AG08396 (cell line): ENCODE data around the gene LPCAT1.
"Not testable (repeated sequence)": the region's sequence is repeated elsewhere in the genome, so short reads cannot be mapped to it uniquely, and the experiment has no call there.

Experiments used
- DNase-seq: peaks from one replicate; pipeline ENCODE4 v3.0.0; 2012; ENCODE audit warnings: low spot score, mixed read lengths

The LPCAT1 gene

DNA sequence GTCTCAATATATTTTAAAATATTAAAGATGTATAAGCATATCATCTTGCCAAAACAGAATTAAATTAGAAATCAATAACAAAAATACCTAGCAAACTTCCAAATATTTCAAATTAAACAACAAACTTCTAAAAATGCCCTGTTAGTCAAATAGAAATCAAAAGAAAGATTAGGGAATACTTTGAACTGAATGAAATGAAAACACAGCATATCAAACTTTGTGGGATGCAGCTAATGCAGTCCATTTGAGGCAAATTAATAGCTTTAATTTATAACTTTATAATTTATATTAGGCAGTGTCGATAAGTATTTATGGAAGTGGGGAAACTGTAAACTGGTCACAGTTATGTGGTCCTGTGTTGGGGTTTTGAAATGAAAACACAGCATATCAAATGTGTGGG lies 95.7 kb downstream of the LPCAT1 start:
- DNase-seq, result no peak

DNA sequence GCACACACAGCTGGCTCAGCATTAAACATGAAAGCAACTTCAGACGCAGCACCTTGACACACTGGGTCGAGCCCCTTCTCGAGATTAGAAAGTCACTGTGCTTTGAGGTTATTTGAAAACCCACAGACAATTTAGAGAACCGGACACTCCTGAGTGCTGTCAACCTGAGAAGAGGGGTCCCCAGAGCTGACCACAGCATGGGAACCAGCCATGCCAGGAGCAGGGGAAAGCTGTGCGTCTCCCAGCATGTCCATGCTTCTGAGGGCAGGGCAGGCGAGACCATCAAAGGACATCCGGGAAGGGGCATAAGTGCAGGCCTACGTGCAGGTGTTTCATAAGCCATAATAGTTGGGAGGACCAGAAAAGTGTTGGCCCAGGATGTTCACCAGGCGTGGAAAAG lies 99.0 kb downstream of the LPCAT1 start:
- DNase-seq, result no peak

DNA sequence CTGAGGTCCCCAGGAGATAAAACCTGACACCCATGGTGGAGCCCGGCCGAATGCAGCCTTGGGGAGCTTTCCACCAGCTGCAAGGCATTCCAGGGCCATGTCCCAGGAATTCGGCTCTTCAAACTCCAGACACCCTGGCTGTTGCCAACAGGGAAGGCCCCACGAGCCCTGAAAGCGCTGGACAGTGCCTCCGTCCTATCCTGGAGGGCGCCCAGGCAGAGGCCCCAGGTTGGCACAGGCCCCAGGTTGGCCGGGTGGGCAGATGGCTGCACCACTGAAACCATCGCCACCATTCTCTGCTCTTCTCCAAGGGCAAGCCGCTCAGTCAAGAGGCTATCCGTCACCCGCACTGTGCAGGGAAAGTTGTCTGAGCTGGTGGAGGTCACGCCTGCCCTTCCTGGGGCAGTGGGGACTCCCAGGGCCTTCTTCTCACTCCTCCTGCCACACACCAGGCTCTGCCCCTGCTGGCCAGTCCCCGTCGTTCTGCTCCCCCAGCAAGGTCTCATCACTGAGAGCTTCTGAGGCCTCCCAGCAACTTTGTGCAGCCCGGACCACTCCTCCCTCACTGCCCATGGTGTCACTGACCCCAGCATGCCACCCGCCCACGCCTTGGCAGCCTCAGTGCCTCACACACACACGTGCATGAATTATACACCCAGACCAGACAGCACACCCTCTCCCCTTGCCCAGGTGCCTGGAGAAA lies 99.7 kb downstream of the LPCAT1 start:
- no peak for DNase-seq

DNA sequence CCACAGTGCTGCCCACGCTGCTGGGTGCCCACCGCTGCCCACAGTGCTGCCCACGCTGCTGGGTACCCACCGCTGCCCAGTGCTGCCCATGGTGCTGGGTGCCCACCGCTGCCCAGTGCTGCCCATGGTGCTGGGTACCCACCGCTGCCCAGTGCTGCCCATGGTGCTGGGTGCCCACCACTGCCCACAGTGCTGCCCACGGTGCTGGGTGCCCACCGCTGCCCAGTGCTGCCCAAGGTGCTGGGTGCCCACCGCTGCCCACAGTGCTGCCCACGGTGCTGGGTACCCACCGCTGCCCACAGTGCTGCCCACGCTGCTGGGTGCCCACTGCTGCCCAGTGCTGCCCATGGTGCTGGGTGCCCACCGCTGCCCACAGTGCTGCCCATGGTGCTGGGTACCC lies 101.2 kb downstream of the LPCAT1 start:
- DNase-seq, result not testable (repeated sequence)

DNA sequence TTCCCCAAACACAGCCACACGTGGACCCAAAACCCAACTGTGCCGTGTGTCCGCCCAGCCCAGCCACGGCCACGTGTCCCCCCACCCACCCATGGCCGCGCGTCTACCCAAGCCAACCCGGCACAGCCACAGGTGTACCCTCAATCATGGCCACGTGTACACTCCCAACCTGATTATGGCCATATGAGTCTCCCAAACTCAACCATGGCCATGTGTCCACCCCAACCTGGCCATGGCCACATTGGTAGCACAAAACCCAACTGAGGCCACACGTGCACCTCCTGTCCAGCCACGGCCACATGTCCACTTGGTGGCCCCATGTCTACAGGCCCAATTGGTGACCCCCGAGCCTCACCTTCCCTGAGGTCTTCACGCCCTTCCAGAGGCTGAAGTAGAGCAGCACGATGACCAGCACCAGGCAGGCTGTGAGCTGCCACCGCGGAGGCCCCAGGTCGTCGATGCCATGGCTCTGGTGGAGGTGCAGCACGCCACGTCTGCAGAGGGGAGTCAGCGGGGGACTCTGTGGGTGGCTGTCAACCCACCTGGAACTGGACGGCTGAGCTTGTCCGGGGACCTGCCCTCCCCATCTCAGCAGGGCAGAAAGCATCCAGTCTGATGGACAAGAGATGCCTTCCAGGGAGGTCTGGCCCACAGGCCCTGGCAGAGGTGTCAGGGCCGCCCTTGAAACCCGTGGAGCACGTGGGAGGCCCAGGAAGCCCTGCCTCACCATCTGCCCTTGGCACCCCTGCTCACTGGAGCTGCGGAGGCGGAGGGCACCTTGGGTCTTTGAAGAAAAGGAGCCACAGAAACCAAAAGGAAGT lies 102.0 kb downstream of the LPCAT1 start:
- no peak for DNase-seq

DNA sequence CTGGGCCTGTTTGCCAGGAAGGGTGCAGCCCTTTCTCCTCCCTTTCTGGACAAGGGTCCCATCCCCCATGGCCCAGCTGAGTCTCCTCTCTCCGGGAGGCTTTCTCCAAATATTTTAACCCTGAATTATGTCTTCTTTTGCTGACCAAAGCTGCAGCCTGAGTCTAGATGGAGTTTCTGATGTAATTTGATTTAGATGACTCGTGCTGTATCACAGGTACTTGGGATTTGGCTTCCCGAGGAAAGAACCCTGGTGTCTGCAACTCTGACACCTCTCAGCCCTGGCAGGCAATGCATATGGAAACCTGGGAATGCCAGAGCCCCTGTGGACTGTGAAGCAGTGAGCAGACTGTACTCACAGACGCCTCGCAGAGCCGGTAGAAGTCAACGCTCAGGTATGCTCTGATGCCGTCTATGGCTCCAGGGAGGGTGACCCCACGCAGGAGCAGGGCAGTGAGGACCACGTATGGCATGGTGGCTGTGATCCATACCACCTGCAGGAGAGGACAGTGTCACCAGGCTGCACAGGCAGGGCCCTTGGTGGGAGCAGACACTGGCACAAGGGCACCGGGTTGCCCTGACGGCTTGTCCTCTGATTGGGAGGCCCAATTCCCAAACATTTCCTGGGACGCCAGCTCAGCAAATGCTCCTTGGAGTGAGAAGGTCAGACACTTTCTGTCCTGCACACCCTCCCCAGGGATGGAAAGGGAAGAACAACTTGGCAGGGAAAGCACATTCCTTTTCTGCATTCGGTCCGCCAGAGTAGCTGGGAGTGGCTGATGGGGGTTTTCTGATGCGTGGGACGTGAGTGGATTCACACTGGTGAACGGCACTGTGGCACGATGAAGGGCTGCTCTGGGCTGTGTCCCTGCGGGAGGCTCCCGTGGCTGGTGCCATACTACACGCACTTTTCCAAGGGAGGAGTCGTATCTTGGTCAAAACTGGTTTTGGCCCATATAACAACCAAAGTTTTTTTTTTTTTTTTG lies 103.3 kb downstream of the LPCAT1 start:
- no peak for DNase-seq

DNA sequence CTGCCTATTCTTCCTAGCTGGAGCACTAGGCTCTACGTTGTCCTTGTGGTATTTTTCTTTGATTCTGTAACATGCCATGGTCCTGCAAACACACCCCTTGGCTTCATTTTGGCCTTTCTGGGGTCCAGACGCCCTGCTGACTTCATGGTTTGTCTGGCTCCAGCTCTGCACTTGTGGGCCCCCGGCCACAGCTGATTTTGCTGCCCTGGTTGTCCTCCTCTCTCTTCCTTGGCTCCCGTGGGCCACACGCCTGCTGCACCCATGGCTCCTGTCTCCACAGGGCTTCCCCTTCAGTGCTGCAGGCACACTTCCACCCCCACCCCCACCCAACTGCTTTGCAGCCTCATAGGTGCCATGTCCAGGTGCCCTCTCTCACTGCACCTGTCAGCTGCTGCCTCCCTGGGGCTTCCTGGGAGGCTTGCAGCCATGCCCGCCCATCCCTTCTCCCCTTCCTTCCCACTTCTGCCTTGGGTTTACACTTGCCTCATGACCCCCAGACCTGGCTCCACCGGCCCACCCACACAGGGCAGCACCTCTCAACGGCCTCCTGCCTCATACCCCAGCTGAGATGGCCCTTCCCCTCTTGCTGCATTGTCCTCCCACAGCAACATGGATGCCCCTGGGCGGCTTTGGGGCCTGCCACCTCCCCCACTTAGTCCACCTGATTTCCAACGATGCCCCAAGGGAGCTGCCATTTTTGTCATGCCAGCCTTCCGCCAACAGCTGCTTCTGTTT lies 104.1 kb downstream of the LPCAT1 start:
- no peak for DNase-seq

DNA sequence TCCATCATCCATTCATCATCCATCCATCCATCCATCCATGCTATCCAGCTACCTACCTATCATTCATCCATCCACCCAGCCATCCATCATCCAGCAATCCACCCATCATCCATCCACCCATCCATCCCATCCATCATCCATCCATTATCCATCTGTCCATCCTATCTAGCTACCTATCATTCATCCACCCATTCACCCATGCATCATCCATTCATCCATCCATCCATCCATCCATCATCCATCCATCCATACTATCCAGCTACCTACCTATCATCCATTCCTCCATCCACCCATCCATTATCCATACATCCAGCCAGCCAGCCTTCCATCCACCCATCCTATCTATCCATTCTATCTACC lies 104.9 kb downstream of the LPCAT1 start:
- DNase-seq, result no peak

DNA sequence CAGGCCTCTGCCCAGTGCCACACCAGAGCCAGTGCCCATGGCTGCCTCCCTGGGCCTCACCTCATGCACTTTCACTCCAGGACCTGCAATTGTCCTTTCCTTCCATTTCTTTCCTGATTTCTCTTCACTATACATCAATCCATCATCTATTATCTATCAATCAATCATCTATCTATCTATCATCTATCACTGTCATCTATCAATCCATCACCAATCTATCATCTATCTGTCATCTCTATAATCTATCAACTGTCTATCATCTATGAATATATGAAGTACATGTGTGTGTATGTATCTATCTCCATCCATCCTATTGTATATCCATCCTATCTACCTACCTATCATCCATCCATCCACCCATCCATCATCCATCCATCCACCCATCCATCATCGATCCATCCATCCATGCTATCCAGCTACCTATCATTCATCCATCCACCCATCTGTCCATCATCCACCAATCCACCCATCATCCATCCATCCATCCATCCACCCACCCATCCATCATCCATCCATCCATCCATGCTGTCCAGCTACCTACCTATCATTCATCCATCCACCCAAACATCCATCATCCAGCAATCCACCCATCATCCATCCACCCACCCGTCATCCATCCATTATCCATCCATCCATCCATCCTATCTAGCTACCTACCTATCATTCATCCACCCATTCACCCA lies 105.4 kb downstream of the LPCAT1 start:
- DNase-seq, result no peak

DNA sequence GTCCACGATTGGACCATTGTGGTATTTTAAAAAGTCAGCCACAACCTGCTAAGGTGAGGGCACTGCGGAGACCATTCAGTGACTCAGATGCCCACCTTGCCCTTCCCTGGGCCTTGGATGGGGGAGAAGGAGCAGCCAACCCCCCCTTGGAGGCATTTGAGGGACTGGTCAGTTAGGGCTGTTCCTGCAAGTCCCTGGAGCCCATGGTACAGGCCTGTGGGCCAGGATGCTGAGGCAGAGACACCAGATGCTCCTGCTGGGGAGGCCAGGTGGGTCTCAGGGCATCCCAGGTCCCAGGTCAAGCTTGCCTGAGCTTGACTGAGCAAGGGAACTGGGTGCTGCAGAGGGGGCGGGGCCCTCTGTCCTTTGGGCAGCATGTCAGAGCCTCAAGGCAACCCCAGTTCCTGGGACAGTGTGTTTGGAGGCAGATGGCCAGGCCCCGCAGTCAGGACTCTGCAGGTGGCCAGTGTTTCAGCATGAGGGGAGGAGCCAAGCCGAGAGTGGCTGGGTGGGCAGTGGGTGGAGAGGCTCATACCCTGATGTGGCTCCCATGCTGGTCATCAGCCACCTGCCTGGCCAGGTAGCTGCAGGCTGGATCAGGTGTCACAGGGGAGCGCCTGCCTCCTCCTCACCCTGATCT lies 106.1 kb downstream of the LPCAT1 start:
- no peak for DNase-seq

DNA sequence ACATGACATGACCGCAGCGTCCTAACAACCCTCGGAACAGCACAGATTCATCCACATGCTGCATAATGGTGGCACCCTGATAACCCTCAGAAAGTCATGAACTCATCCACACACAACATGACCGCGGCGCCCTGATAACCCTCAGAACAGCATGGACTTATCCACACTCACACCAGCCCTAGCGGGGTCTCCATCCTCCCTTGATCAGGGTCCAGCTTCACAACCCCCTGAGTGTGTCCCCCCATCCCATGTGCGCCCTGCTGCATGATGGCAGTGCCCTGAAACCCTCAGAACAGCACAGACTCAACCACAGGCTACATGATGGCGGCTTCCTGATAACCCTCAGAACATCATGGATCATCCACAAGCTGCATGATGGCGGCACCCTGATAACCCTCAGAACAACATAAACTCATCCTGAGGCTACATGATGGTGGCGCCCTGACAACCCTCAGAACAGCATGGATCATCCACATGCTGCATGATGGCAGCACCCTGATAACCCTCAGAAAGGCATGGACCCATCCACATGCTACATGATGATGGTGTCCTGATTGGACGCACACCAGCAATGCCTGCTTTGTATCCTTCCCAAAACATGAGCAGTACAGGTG lies 106.8 kb downstream of the LPCAT1 start:
- DNase-seq, result no peak

DNA sequence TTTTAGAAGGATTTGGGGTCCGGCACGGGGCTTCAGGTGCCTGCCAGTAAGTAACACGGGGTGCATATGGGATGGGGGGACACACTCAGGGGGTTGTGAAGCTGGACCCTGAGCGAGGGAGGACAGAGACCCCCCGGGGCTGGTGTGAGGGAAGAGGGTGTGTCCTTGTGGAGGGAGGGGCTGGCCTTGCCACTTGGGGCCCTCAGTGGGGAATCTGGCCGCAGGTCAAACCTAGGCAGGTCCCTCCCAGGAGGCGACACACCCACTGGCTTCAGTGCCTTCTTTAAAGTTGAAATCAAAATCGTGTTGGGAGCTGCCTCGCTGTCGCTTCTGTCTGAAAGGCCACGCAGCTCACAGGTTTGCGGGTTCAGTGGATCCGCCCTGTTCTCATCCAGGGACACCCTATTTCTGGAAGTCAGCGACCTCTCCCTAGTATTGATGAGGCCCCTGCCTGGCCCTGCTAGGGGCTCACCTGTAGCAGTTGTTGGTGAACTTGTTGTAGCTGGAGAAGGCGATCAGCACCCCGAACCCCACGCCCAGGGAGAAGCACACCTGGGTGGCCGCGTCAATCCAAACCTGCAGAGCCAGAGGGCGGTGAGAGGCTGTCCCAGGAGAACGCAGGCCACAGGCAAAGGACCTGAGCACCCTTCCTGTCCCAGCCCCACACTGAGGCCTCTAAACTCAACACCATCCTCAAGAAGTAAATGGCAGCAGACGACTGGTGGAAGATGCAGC lies 108.0 kb downstream of the LPCAT1 start:
- no peak for DNase-seq

DNA sequence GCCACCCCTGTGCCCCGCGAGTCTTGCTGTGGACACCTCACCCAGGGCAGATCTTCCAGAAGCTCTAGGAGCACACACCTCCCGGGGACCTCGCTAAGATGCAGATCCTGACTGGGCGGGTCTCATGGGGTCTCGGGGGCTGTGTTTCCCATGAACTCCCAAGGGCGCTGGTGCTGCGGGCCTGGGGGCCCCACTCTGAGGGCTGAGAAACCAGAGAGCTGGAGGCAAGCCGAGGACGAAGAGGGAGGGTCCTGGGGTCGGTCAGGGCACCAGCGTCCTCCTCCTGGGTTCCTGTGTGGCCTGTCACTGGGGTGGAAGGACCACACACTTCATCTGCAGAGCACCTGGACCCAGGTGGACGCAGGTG lies 108.7 kb downstream of the LPCAT1 start:
- DNase-seq, result no peak

DNA sequence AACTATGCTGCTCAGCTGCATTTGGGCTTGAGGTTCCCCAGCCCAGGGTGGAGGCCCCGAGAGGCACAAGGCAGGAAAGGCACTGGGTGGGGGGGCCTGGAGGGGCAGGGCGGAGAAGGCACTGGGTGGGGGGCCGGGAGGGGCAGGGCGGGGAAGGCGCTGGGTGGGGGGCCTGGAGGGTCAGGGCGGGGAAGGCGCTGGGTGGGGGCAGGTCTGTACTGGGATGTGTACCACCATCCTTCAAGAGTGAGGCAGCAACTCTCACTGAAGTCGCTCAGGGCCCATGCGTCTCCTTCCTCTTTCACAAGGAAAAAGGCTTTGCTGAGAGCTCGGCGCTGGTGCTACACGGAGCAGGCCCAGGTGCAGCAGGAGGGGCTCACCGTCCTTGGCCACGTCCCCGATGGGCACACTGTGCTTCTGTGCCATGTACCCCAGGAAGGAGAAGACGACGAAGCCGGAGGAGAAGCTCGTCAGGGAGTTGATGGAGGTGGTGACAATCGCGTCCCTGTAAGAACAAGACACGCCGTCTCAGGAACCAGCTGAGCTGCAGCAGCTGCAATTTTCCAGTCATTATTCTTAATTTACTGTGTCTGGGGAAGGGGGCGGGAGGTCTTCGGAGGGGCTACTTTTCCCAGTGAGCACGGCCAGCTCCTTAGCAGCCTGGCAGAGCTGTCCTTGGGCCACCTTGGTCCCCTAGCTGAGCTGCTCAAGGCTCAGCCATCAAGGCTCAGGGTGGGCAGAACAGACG lies 109.3 kb downstream of the LPCAT1 start:
- peak; percentile 48 for DNase-seq

DNA sequence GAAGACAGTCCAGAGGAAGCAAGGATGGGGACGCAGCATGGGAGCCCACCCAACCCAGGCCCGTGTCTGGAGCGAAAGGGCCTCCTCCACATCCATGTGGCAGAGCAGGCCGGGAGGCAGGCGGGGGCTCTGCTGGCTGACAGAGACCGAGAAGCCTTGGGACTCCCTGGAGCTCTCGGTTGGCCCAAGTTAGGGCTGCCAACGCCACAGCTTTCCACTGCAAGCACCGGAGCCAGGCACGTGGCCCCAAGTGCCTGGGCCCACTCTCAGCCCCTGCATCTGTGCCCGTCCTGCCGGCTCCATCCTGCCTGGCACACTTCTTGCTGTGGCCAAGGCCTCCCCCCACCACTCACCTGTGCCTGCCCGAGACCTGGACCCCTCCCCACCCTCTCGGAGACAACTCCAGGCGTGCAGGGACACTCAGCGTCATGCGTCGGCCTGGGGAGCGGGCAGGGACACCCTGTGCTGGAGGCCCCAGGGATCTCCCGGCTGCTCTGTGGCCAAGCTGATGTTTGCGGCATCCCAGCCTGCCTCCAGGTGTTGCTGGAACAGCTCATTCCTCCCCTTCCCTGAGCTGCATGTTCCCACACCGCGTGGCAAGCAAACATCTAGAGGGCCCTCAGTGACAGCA lies 110.0 kb downstream of the LPCAT1 start:
- no peak for DNase-seq

DNA sequence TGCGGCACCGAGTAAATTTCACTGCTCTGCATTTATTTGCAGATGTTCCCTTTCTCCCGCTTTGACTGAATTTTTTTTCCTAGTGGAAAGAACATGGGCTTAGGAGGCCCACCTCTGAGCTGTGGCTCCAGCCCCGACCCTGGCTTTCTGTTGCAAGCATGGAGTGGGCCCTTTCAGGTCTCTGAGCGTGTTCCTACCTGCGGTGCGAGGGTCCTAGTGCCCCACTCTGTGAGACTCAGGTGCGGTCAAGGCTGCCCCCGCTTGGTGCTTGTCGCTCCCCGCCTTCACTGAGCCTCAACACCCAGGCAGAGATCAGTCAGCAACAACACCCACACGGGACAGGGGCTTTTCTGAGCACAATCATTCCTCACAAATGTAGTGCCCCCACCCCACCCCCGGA lies 110.5 kb downstream of the LPCAT1 start:
- DNase-seq, result no peak

DNA sequence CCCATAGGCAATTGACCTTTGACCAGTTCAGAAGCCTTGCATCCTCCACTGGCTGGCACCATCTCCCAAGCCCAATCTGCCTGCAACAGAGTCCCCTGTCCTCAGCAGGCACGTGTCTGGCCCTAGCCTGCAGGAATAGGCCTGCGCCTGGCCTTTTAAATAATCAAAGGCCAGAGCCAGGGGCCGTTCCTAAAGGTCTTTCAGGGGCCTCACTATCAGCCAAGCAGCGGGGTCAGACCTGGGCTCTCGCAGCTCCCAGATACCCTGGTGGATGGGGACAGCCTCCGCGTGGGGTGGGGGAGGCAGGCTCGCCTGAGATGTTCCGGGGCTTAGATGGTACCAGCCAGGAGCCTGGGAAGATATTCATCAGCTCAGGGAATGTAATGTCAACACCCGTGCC lies 111.1 kb downstream of the LPCAT1 start:
- DNase-seq, result no peak

DNA sequence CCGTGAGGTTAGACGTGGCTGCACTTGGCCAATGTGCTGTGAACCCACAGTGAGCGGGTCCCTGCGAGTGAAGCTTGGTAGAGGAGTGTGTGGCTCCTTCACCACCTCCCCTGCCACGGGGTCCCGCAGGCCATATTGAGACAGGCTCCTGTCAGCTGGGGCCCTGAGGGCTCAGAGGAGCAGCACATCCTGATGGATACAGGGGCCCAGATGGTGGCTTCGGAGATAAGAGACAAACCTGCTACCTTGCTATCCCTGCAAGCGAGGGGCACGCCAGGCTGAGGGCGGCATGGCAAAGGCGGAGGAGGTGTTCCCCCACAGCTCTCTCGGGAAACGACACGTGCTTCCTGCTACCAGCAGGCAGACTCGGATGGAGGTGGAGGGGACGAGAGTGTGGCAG lies 111.6 kb downstream of the LPCAT1 start:
- DNase-seq, result no peak
